Measurements from ENCODE around the gene FHOD3.

The FHOD3 gene

GRCh38 chr18:36648803-36649202 lies 351.3 kb downstream of the FHOD3 start:
- Histone ChIP-seq H3K9me3 (ENCODE audit: control insufficient read depth, insufficient read depth, low read depth, low read length) (no peaks in the 10 kb centered on the region), H3K36me3 (ENCODE audit: control insufficient read depth in 2 of 2, insufficient read depth in 1 of 2, low read length in 2 of 2) (no peaks in the 10 kb centered on the region), H3K27ac (ENCODE audit: extremely low read depth, low read depth, low read length) (no peak overlapping the region), H3K4me1 (ENCODE audit: control insufficient read depth, insufficient read depth, low read length) (no peaks in the 10 kb centered on the region), H3K4me3 (ENCODE audit: low read depth, low read length) (no peak overlapping the region)
- POLR2A ChIA-PET: interaction anchor here (0.7 kb wide), 1 partner anchor 133 kb away, joined by 4 read pairs; no protein-coding TSS in a partner anchor
- no peak for TF ChIP-seq ZNF10 (tag by site-specific recombination; IDR thresholded peaks at IDR 0.05)
- TF ChIP-seq FEZF1 (tag by site-specific recombination; IDR thresholded peaks at IDR 0.05): no peak
- no peak for TF ChIP-seq ZNF26 (tag by site-specific recombination; IDR thresholded peaks at IDR 0.05)
- no peak for TF ChIP-seq ZNF555 (tag by site-specific recombination; conservative IDR thresholded peaks at IDR 0.05)
- TF ChIP-seq ZNF274 (IDR thresholded peaks at IDR 0.05; ENCODE audit: low read length): no peak
- TF ChIP-seq ZNF274 (tag by site-specific recombination; IDR thresholded peaks at IDR 0.05; ENCODE audit: borderline replicate concordance): no peak
- TF ChIP-seq ZNF335 (tag by site-specific recombination; conservative IDR thresholded peaks at IDR 0.05): no peak
- TF ChIP-seq ZNF23 (tag by site-specific recombination; IDR thresholded peaks at IDR 0.05; ENCODE audit: borderline replicate concordance): no peak
- TF ChIP-seq ZSCAN30 (tag by site-specific recombination; IDR thresholded peaks at IDR 0.05): no peak
- no peak for TF ChIP-seq ZNF639 (tag by site-specific recombination; IDR thresholded peaks at IDR 0.05)
- CTCF ChIA-PET: interaction anchor here (0.6 to 1.5 kb wide), 2 partner anchors 39 to 483 kb away, joined by 3 read pairs; no protein-coding TSS in a partner anchor

- TF ChIP-seq ZBTB48 (tag by site-specific recombination; IDR thresholded peaks at IDR 0.05) (no peak), ZNF133 (tag by site-specific recombination; IDR thresholded peaks at IDR 0.05) (no peak), ZNF404 (tag by site-specific recombination; IDR thresholded peaks at IDR 0.05) (no peak), ZNF658 (tag by site-specific recombination; IDR thresholded peaks at IDR 0.05) (no peak), ZNF335 (tag by site-specific recombination; conservative IDR thresholded peaks at IDR 0.05) (no peak), ZNF214 (tag by site-specific recombination; IDR thresholded peaks at IDR 0.05; ENCODE audit: borderline replicate concordance) (no peak), YY2 (tag by site-specific recombination; IDR thresholded peaks at IDR 0.05) (no peak), ZNF341 (tag by site-specific recombination; IDR thresholded peaks at IDR 0.05; ENCODE audit: low read depth) (no peak), ZNF138 (tag by site-specific recombination; IDR thresholded peaks at IDR 0.05; ENCODE audit: borderline replicate concordance) (no peak)
- TF ChIP-seq, protein P1, sequence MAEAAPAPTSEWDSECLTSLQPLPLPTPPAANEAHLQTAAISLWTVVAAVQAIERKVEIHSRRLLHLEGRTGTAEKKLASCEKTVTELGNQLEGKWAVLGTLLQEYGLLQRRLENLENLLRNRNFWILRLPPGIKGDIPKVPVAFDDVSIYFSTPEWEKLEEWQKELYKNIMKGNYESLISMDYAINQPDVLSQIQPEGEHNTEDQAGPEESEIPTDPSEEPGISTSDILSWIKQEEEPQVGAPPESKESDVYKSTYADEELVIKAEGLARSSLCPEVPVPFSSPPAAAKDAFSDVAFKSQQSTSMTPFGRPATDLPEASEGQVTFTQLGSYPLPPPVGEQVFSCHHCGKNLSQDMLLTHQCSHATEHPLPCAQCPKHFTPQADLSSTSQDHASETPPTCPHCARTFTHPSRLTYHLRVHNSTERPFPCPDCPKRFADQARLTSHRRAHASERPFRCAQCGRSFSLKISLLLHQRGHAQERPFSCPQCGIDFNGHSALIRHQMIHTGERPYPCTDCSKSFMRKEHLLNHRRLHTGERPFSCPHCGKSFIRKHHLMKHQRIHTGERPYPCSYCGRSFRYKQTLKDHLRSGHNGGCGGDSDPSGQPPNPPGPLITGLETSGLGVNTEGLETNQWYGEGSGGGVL (tag by site-specific recombination; IDR thresholded peaks at IDR 0.05): no peak
- TF ChIP-seq, protein P2, sequence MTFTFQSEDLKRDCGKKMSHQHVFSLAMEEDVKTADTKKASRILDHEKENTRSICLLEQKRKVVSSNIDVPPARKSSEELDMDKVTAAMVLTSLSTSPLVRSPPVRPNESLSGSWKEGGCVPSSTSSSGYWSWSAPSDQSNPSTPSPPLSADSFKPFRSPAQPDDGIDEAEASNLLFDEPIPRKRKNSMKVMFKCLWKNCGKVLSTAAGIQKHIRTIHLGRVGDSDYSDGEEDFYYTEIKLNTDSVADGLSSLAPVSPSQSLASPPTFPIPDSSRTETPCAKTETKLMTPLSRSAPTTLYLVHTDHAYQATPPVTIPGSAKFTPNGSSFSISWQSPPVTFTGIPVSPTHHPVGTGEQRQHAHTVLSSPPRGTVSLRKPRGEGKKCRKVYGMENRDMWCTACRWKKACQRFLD (tag by site-specific recombination; IDR thresholded peaks at IDR 0.05): no peak
- no peak overlapping the region for H3K4me3 ChIP-seq (ENCODE audit: low read depth, low read length)
- ChIA-PET CTCF (interaction anchor here (1.4 to 1.5 kb wide), 2 partner anchors 14 to 39 kb away, joined by 3 to 4 read pairs; no protein-coding TSS in a partner anchor), POLR2A (interaction anchor here (0.7 kb wide), 1 partner anchor 133 kb away, joined by 4 read pairs; no protein-coding TSS in a partner anchor)
- no peaks in the 10 kb centered on the region for H3K36me3 ChIP-seq (ENCODE audit: control insufficient read depth in 2 of 2, insufficient read depth in 1 of 2, low read length in 2 of 2)
- H3K9me3 ChIP-seq (ENCODE audit: control insufficient read depth, insufficient read depth, low read depth, low read length): no peaks in the 10 kb centered on the region
- no peak overlapping the region for H3K27ac ChIP-seq (ENCODE audit: extremely low read depth, low read depth, low read length)
- no peaks in the 10 kb centered on the region for H3K4me1 ChIP-seq (ENCODE audit: control insufficient read depth, insufficient read depth, low read length)
These were observed 351.7 kb downstream of the FHOD3 start for GRCh38 chr18:36649205-36649604.
